T-helper 2 cell treated with Interferon-gamma antibody and Interleukin-4, amounts not matched to agents 5 μg/mL and 100 μg/mL, for 36 hours (primary cell): Measurements from ENCODE around the gene BRAT1.
A peak's percentile ranks its signal among the peaks of the same experiment; 100 is the strongest.

ENCODE experiments used
- DNase-seq: peaks from one replicate; pipeline ENCODE4 v3.0.0; 2021; ENCODE audit warnings: low spot score
- H3K27ac Mint-ChIP-seq: one replicate; pipeline ENCODE4 v1.8.0; 2021; ENCODE audit warnings: mild to moderate bottlenecking, mixed read lengths
- H3K27me3 Mint-ChIP-seq: one replicate; pipeline ENCODE4 v1.8.0; 2021; ENCODE audit warnings: low read depth, mixed read lengths
- H3K36me3 Mint-ChIP-seq: one replicate; pipeline ENCODE4 v1.8.0; 2021; ENCODE audit warnings: low read depth, mixed read lengths
- H3K4me1 Mint-ChIP-seq: one replicate; pipeline ENCODE4 v1.8.0; 2021; ENCODE audit warnings: low read depth, mixed read lengths
- H3K4me3 Mint-ChIP-seq: one replicate; pipeline ENCODE4 v1.8.0; 2022; ENCODE audit warnings: mild to moderate bottlenecking, moderate library complexity, mixed read lengths
- H3K9me3 Mint-ChIP-seq: one replicate; pipeline ENCODE4 v1.8.0; 2021; ENCODE audit warnings: mixed read lengths

BRAT1 gene

DNA sequence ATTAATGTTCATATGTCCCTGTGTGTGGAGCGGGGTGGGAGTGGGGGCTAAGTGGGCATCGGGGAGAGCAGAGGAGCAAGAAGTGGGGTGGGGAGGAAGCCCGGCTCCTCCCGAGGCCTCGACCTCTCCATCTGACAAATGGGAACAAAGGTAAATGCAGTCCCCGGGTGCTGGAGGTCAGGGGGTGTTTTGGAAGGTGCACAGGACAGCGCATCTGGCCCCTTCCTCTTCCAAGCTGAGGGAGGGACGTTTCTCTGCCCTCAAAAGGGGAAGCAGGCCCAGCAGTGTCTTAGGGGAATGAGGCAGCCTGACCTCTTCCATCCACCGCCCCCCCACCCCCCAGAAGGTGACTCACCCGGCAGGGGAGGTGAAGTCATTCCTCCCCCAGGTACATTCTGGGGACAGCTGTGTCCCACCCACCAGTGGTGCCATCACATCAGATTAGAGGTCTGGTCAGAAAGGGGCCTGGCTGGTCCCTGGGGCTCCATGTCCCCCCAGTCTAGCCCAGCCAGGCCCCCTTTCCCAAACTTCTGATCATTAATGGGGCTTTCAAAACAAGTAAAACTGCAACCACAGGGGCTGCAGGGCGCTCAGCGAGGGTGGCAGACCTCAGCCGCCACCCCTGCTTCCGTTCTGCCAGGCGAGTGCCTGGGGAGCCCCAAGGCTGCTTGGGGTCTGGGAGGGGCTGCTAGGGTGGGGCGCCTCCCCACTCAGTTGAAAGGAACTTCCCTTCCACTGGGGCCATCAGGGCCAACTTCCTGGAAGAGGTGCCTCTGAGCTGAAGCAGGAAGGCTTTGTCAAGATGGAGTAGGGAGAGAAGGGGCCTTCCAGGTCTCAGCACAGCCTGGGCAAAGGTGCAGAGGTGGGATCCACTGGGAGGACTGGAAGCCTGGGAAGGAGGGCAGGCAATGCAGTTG lies 25.0 kb downstream of the BRAT1 start:
- Mint-ChIP-seq H3K27me3 (no peaks in the 10 kb centered on the region), H3K9me3 (no peaks in the 10 kb centered on the region), H3K27ac (peak overlapping the region; percentile 91), H3K4me3 (peak overlapping the region; percentile 78), H3K36me3 (peaks cover 26% of the 10 kb centered on the region), H3K4me1 (peaks cover 26% of the 10 kb centered on the region)
- peak; percentile 71 for DNase-seq

DNA sequence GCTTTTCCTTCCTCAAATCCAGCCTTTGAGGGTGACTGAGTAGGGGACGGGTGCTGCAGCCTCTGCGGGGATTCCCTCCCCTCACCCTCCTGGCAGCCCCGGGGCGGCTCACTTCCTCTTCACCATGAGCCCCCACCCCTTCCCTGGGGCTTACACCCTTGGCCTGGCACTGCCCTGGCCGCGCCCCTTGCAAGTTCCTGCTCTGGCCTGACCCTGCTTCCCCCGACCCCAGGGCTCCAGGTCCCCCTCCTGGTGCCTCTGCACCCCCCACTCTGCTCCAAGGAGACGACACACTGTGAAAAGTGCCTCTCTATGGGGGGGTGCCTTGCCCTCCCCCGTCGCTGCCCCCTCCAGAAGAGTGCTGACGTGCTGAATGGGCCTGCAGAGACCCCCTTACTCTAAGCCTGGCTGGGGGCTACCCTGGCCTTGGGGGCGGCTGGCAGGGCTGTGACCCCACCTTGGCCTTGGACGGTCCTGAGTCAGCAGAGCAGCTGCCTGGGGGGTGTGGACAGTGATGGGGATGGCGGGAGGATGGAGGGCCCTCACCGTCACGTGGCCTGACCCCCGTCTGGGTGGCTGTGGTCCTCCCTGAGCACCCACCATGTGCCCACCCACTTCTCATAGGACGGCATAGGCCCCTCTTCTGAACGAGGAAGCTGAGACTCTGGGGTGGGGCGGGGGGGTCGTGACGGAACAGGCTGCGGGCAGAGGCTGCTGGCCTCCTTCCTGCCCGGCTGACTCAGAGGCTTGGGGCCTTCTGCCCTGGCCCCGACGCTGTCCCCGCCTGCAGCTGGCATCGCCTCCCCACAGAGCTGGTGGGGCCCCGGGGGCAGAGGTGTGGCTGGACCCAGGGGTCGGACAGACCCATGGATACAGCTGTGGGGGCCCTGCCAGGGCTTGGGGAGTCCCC lies 25.9 kb downstream of the BRAT1 start:
- DNase-seq = peak; percentile 67
- Mint-ChIP-seq H3K4me1 (peaks cover 26% of the 10 kb centered on the region), H3K9me3 (no peaks in the 10 kb centered on the region), H3K4me3 (peak overlapping the region; percentile 78), H3K27ac (peak overlapping the region; percentile 91), H3K27me3 (no peaks in the 10 kb centered on the region), H3K36me3 (peaks cover 26% of the 10 kb centered on the region)

DNA sequence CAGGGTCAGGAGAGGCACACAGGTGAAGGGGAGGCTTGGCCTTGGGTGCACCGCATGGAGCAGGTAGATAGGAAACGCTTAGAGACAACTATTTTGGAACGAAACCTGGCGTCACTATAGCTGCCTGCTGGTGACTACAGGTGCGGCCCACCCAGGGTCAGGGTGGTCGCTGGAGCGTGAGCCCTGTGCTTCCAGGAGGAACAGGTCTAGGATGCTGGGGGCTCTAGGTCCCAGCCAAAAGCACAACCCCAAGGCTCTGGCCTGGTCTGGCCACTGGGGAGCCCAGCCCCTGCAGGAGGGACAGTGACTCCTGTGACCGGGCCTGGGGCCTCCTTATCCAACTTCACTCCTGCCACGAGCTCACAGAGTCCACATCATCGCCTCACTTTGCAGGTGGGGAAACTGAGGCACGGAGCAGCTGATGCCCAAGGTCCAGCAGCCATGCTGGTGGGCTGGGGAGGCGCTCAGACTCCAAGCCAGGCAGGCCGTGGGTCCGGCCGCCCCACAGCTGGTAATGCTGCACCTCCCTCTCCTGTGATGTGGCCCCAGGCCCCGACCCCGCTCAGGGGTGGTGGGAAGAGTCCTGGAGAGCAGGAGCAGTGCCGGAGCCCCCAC lies 26.7 kb downstream of the BRAT1 start:
- H3K27ac Mint-ChIP-seq = peak overlapping the region; percentile 90

DNA sequence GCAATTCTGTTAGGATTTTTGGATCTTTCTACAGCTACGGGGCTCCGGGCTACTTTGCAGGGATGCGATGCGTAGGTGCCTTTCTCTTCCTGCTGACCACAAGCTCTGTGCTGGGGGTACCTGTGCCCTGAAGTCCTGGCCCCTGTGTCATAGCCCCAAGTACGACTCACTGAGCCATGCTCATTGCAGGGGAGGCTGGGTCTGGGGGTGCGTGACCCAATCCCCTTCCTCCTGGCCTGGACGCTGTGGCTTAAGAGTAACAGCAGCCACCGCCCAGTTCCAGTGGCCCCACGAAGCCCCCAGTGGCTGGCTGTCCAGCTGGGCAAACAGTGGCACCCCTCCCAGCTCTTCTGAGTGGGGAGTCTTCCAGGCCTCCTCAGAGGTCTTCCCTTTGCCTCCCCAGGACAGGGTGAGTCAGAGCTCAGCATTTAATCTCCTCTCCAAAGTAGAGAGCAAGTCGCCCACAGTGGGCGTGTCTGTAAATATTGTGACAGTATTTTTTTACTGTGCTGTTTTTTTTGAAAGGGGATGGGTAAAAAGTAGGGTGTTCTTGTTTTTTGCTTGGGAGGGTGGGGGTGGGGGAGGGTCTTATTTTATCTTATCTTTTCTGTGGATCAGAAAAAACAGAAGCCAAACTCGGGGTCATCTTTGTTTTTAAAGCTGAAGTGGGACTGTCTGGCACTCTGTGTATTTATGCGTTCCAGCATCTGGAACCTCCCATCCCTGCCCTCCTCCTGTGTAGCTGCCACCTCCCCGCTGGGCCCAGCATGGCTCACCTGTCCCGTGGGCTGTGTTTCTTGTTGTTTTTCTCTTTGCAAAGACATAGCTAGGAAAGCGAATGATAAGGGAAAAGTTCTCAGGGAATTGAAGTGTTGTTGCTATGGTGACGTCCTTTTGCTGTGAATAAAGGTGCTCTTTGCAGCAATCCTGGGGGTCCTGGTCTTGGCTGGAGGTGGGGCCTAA lies 27.5 kb downstream of the BRAT1 start:
- Mint-ChIP-seq H3K27me3 (no peaks in the 10 kb centered on the region), H3K27ac (peak overlapping the region; percentile 90), H3K36me3 (peaks cover 31% of the 10 kb centered on the region), H3K9me3 (no peaks in the 10 kb centered on the region), H3K4me3 (peak overlapping the region; percentile 78), H3K4me1 (peaks cover 30% of the 10 kb centered on the region)
- peak; percentile 56 for DNase-seq

More for the DNA sequence above, 26.7 kb downstream of the BRAT1 start:
- Mint-ChIP-seq H3K4me1 (peaks cover 26% of the 10 kb centered on the region), H3K4me3 (peak overlapping the region; percentile 78), H3K27me3 (no peaks in the 10 kb centered on the region), H3K9me3 (no peaks in the 10 kb centered on the region), H3K36me3 (peaks cover 26% of the 10 kb centered on the region)
- no peak for DNase-seq

DNA sequence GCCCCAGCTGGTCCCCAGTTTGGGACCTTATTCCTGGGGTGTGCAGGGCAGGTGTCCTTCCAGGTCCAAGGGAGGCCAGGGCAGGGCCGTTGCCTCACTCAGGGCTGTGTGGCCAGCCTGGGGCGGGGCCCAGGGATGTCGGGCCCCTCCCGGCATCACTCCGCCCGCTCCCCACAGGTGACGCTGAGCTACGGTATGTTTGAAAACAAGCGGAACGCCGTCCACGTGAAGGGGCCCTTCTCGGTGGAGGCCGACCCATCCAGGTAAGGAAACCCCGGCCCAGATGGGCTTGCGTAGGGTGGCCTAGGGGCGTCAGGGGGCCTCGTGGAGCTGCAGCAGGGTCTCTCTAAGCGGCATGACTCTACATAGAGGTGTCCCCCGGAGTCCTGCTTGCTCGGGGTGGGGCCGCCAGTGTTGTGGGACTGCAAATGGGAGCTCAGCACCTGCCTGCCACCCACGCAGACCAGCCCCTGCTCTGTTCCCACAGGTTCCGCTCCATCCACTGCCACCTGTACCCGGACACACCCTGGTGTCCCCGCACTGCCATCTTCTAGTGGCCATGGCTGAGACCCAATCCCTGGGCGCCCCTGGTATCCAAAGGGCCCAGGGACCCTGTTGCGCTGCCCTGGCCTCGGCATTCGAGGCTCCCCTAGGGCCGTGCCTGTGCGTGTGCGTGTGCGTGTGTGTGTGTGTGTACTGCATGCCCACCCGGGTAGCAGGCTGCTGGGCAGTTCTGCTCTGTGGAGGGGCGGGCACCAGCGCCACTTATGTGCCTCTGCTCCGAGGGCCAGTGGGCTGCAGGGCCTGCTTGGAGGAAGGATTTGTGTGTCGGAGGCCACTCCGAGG lies 28.4 kb downstream of the BRAT1 start:
- no peaks in the 10 kb centered on the region for H3K27me3 Mint-ChIP-seq
- peaks cover 39% of the 10 kb centered on the region for H3K36me3 Mint-ChIP-seq
- H3K4me1 Mint-ChIP-seq = peaks cover 37% of the 10 kb centered on the region
- no peaks in the 10 kb centered on the region for H3K9me3 Mint-ChIP-seq
- H3K4me3 Mint-ChIP-seq = no peak overlapping the region
- peak overlapping the region; percentile 63 for H3K27ac Mint-ChIP-seq
- no peak for DNase-seq

DNA sequence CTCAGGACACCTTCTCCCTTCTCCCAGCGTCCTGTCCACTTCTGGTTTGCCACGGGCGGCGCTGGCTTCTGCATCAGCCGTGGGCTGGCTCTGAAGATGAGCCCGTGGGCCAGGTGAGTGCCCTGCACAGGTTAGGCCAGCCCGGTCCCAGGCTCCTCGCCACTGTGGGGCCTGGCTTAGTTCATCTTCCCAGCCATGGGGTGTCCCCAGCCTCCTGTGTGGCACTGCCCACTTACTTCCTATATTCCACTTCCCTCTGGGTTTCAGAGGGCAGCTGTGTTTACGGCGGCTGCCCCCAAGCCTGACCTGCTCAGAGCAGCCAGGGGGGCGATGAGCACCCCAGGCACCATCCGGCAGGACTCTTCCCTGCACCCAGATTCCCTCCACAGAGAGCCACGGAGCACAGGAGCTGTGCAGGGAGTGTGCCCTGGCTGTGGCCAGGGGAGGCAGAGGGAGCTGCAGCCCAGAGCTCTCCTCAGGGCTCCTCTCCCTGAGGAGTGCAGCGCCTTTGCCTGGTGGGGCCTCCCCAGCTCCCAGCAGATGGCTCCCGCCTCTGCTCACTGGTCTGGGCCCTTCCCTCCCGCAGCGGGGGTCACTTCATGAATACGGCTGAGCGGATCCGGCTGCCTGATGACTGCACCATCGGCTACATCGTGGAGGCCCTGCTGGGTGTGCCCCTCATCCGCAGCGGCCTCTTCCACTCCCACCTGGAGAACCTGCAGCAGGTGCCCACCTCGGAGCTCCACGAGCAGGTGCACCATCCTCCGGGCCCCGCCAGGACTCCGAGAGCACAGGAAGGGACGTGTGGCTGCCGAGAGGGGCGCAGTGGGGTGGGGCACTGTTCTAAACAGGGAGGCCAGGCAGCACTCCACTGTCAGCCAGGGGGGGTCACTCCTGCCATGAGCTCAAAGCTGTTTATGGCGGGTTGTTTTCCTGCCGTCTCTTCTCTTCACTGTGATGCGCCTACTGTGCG lies 29.4 kb downstream of the BRAT1 start:
- H3K27ac Mint-ChIP-seq = peak overlapping the region; percentile 63
- H3K27me3 Mint-ChIP-seq = no peaks in the 10 kb centered on the region
- peaks cover 42% of the 10 kb centered on the region for H3K36me3 Mint-ChIP-seq
- H3K9me3 Mint-ChIP-seq = no peaks in the 10 kb centered on the region
- H3K4me3 Mint-ChIP-seq = no peak overlapping the region
- peaks cover 41% of the 10 kb centered on the region for H3K4me1 Mint-ChIP-seq
- DNase-seq = no peak

DNA sequence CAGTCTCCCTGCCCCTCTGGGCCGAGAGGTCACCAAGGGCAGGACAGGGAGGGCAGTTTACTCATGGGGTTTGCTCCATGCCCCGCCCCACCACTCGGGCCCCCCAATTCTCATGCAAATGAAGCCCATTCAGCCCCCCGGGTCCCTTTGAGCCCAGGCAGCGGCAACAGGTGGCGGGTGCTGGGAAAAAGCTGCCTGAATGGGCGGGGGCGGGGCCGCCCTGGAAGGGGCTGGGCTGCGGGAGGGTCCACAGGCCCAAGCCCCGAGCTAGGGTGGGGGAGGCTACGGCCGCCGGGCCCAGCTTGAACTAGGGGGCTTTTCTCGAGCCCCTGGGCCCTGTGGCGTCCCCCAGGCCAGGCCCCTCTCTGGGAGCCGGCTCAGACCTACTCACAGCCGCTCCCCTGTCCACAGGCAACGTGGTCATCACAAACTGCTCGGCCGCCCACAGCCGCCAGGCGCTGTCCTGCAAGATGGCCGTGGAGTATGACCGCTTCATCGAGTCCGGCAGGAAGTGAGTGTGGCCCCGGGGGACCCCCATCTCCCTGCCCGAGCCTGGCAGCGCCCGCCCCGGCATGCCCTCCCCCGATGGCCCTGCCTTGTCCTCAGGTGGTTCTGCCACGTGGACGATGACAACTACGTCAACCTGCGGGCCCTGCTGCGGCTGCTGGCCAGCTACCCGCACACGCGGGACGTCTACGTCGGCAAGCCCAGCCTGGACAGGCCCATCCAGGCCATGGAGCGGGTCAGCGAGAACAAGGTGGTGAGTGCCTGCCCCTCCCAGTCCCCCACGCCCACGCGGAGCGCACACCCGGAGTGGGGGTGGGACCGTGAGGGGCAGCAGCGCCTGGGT lies 30.3 kb downstream of the BRAT1 start:
- Mint-ChIP-seq H3K36me3 (peaks cover 42% of the 10 kb centered on the region), H3K9me3 (no peaks in the 10 kb centered on the region), H3K27ac (no peak overlapping the region), H3K4me1 (peaks cover 33% of the 10 kb centered on the region), H3K27me3 (no peaks in the 10 kb centered on the region), H3K4me3 (no peak overlapping the region)
- DNase-seq = no peak

DNA sequence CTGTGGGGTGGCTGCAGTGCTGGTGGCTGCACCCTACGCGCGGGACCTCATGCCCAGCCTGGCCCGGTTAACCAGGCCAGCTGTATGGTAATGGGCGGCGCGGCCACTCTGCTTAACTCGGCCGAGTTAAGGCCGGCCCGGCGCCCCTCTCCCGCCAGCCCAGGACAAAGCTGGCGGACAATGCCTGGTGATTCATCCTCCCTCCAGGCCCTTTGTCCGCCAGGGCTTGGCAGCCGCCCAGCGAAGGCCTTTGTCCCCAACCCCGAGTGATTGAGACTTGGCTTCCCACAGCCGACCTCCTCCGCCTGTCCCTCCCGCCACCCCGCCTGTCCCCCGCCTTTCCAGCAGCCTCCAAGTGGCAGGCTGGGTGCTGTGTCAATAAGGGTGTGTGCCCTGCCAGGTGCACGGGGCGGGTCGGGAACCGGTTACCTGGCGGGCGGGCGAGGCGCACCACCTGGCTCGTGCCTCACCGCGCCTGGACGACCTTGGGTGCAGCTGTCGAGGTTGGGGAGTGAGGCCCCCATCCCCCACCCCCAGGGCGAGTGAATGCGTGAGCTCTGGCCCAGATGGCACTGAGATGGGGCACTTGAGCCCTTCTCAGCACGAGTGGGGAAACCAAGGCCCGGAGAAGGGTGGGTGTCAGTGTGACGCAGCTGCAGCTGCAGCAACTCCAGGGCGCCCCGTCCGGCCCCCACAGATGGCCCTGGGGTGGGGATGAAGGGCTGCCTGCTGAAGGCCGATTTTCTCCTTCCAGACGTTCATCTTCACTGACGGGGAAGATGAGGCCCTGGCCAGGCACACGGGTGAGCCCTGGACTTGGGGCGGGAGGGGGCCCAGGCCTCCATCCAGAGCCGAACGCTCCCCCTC lies 31.1 kb downstream of the BRAT1 start:
- H3K36me3 Mint-ChIP-seq = peaks cover 41% of the 10 kb centered on the region
- no peaks in the 10 kb centered on the region for H3K27me3 Mint-ChIP-seq
- no peaks in the 10 kb centered on the region for H3K9me3 Mint-ChIP-seq
- no peak for DNase-seq
- peaks cover 31% of the 10 kb centered on the region for H3K4me1 Mint-ChIP-seq
- H3K4me3 Mint-ChIP-seq = no peak overlapping the region
- no peak overlapping the region for H3K27ac Mint-ChIP-seq

DNA sequence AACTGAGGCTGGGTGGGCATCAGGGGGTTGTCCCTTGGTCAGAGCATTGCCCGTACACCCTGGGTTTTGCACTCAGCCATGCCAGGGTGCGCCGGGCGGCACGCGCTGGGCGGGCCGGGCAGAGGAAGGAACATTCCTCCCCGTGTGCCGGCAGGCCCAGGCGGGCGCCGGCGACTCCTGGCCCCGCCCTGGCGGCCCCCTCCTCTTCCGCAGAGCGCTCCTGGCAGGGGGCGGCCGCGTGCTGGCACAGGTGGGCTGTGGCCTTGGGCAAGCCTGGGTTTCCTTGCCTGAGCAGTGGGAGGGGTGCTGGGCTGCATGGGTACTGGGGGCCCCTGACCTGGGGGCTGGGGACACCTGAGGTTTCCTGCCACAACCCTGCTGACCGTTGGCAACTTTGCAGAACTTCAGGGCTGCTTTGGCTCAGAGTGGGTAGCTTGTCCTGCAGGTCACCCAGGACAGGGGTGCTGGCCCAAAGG lies 31.8 kb downstream of the BRAT1 start:
- H3K4me1 Mint-ChIP-seq = peaks cover 30% of the 10 kb centered on the region

DNA sequence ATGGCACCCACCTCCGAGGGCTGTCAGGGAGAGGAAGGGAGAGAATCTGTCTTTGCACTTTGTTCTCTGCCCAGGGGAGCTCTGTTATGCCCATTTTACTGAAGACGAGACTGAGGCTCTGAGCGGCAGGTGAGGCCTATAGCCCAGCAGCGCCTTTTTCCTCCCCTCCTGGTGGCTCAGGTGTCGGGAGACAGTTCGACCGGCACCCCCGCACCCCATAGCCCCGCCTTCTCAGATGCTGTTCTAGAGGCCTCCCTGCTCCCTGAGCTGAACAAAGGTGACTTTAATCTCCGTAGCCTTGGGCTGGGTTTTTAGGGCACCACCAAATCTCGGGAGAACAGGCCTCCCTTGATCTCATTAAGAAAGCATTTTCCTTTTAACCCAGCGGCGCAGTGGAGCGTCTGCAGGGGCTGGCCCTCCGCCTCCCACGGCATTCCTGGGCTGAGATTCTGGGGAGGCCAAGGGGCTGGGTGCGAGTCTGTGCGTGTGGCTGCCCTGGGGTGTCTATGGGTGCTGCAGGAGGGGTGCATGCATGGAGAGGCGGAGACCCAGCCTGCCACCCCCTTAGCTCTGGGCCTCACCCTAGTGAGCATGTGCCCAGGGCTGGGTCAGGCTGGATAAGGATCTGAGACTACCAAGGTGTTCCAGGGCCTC lies 32.4 kb downstream of the BRAT1 start:
- H3K27me3 Mint-ChIP-seq = peaks cover 5% of the 10 kb centered on the region
- H3K36me3 Mint-ChIP-seq = peaks cover 37% of the 10 kb centered on the region
- peak overlapping the region; percentile 97 for H3K4me3 Mint-ChIP-seq
- no peak for DNase-seq
- H3K4me1 Mint-ChIP-seq = peaks cover 26% of the 10 kb centered on the region
- peak overlapping the region; percentile 72 for H3K27ac Mint-ChIP-seq
- H3K9me3 Mint-ChIP-seq = no peaks in the 10 kb centered on the region

More for the DNA sequence above, 31.8 kb downstream of the BRAT1 start:
- Mint-ChIP-seq H3K4me3 (peak overlapping the region; percentile 97), H3K9me3 (no peaks in the 10 kb centered on the region), H3K36me3 (peaks cover 41% of the 10 kb centered on the region), H3K27ac (no peak overlapping the region), H3K27me3 (no peaks in the 10 kb centered on the region)
- no peak for DNase-seq
